Right lobe of liver (tissue), 4 donors: Measurements from ENCODE around the gene VCX2.

Experiments used
- POLR2A ChIP-seq: fragments of 450-650 bp; IDR thresholded peaks from one replicate; pipeline ENCODE4 v1.6.1; 2017; ENCODE audit warnings: antibody characterized with exemption, mild to moderate bottlenecking
- TF ChIP-seq, protein P1 (sequence below), 4 donors: fragments of 200-600 bp in 3 of 4; fragments of 450-650 bp in 1 of 4; IDR thresholded peaks; one replicate each; pipeline versions ENCODE4 v1.5.1 to v1.8.0; 2016 to 2022; ENCODE audit warnings: antibody characterized with exemption in 4 of 4, mild to moderate bottlenecking in 2 of 4
- donor health status: DM: no; HTN: no; CAD: no.
- donor health status: DM: no; HTN: no; CAD: no.
- donor health status: DM: no; HTN: yes; CAD: no.

DNA sequence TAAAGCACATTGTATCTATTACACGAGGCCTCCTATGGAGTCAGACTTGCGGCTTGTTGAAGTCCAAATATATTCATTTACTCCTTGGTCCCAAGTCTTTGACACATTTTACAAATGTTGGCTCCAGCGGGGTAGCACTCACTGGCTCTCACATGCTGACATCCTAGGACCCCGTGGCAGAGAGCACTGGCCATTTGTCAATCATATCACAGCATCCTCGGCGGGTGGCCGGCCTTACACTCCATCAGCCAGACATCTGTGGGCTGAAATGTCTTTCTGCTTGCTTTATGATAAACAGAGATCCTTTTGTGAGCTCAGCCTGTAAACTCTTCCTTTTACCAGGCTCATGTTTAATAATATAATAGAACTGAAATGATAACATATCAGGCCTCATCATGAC, 25.7 kb upstream of the VCX2 start:
- TF ChIP-seq, protein P1, sequence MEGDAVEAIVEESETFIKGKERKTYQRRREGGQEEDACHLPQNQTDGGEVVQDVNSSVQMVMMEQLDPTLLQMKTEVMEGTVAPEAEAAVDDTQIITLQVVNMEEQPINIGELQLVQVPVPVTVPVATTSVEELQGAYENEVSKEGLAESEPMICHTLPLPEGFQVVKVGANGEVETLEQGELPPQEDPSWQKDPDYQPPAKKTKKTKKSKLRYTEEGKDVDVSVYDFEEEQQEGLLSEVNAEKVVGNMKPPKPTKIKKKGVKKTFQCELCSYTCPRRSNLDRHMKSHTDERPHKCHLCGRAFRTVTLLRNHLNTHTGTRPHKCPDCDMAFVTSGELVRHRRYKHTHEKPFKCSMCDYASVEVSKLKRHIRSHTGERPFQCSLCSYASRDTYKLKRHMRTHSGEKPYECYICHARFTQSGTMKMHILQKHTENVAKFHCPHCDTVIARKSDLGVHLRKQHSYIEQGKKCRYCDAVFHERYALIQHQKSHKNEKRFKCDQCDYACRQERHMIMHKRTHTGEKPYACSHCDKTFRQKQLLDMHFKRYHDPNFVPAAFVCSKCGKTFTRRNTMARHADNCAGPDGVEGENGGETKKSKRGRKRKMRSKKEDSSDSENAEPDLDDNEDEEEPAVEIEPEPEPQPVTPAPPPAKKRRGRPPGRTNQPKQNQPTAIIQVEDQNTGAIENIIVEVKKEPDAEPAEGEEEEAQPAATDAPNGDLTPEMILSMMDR (IDR thresholded peaks at IDR 0.05): no peak
- no peak for TF ChIP-seq POLR2A
